Stimulated activated CD4-positive, alpha-beta T cell treated with anti-CD3 and anti-CD28 coated beads, Interleukin-15, amount 100 ng/mL, for 1 hour (primary cell): Measurements from ENCODE around the gene CHCHD6.

Experiments used
- DNase-seq, 2 donors: peaks; one replicate each; pipeline ENCODE4 v3.0.0-alpha.2; 2020; ENCODE audit warnings: low read depth in 1 of 2, low spot score in 1 of 2

The CHCHD6 gene

GRCh38 chr3:126891141-126891540 lies 187.1 kb downstream of the CHCHD6 start:
- no peak for DNase-seq

DNA sequence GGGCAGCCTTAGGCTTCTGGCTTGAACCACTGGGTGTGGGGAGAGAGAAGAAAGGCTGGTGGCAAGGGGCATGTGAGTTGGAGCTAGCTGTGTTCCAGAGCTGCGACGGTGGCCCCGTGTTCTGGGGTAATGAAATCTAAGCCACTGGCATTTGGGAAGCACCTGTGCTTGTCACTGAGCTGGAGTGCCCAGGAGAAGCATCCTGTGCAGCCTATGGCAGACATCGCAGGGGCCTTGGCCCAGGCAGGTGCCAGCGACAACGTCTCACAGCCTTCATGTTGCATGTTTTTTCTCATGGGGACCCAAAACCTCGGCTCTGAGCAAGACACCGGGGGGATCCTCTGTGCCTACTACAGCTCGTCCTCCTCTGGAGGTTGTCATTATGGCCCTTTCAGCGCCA lies 187.8 kb downstream of the CHCHD6 start:
- DNase-seq, result no peak

- DNase-seq, result no peak
Observed at GRCh38 chr3:126893651-126894050, 189.6 kb downstream of the CHCHD6 start.

GRCh38 chr3:126894475-126894874 lies 190.4 kb downstream of the CHCHD6 start:
- no peak for DNase-seq

GRCh38 chr3:126895178-126896066 lies 191.4 kb downstream of the CHCHD6 start:
- no peak for DNase-seq

DNA sequence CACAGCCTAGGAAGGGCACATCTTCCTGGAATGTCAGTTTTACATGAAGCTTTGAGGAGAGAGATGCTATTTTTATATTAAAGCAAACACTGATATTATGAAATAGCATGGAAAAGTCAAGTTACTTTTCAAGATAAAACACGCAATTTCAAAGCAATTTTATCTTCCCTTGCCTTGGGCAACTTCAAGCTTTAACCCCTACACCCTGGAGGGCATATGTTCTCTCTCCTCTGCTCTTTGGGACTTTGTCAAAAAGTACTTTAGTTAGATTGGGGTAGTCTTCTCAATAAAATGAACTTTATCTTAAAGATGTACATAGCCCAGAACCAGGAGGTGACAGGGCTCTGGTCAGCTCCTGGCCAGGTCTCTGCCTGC lies 192.0 kb downstream of the CHCHD6 start:
- DNase-seq, result no peak

GRCh38 chr3:126896968-126897367 lies 192.9 kb downstream of the CHCHD6 start:
- DNase-seq, result no peak

GRCh38 chr3:126897943-126898342 lies 193.9 kb downstream of the CHCHD6 start:
- DNase-seq, result no peak

- no peak for DNase-seq
Observed at GRCh38 chr3:126900859-126901540, 197.0 kb downstream of the CHCHD6 start.

GRCh38 chr3:126901631-126902030 lies 197.6 kb downstream of the CHCHD6 start:
- no peak for DNase-seq

DNA sequence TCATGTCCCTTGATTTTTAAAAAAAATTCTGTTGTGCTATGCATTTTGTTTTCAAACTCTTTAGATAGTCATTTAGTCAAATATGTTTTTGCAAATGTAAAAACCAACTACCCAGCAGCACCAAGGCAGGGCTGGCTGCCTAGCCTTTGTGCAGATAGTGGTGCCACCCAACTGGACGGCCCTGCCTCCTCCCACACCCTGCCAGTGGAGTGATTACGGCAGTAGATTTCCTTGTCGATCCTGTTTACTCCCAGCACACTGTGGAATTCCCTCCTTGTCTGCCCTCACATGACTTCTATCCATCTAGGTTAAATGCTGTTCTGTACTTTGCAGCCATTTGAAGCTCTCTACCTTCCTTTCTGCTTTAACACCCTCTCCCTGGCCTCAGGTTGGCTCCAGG lies 199.5 kb downstream of the CHCHD6 start:
- no peak for DNase-seq

GRCh38 chr3:126907557-126907956 lies 203.5 kb downstream of the CHCHD6 start:
- no peak for DNase-seq

GRCh38 chr3:126908752-126909275 lies 204.8 kb downstream of the CHCHD6 start:
- DNase-seq, result no peak

- no peak for DNase-seq
Observed at GRCh38 chr3:126910231-126910630, 206.2 kb downstream of the CHCHD6 start.

DNA sequence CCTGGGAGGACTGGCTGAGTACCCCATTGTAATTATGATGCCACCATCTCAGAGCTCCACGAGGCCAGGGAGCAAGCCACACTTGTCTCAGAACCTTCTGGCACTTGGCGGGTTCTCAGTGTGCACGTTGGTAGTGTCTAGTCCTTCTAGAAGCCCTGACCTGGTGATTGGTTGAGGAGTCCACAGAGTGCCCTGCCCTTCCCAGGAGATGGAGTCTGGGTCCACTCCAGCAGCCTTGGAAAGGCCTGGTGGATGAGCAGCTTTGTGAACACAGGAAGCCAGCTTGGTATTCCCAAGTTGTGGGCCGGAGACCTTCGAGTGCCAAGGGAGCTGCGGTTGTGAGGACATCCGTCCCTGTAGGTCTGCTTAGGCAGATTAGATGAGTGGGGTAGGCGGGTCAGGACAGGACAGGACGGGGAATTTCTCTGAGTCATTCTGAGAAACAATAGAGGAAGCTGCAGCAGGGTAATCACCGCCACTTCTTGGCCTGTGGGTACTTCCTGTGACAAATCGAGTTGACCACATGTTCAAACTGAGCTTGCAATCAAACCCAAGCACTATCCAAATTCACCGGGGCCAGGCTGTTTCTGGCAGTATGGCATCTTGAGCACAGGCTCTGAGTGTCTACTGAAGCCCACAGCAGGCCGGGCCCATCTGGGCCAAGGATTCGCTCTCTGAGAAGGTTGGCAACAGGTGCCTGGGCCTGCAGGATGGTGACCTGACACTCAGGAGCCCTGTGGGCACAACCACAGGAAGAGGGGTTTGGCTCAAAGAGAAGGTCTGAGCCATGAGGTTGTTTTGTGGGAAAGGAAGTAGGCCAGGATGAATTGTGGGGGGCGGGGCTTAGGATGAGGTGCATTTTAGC lies 207.4 kb downstream of the CHCHD6 start:
- DNase-seq, result peak; percentile 15 to 23

GRCh38 chr3:126912027-126912422 lies 208.0 kb downstream of the CHCHD6 start:
- no peak for DNase-seq

DNA sequence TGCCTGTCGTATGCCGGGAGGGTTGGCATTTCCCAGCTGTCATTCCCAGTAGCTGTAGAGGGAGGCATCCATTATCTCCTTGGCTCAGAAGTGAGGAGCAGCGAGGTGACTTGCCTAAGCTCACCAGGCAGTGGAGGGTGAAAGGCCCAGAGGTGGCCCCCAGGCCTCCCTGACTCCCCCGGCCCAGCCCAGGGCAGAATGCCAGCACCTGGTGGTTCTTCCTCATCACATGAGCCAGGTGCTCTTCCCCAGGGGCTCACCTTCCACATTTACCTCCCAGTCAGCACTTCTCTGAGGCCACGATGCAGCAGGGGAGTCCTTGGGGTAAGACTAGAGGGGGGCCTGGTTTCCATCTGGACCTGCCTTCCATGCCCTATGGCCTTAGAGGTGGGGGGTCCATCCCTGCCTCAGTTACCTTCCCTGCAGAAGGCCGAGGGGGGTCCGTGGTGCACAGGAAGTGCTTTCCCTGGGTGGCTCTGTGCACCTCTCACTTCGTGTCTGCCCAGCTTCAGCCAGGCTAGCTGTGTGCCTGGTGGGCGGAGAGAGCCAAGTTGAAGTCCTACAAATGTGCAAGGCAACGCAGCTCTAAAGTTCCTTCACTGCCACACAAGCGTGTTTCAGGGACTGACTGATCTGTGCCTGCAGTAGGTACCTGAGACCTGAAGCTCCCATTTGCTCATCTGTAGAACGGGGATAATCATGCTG lies 208.6 kb downstream of the CHCHD6 start:
- no peak for DNase-seq

DNA sequence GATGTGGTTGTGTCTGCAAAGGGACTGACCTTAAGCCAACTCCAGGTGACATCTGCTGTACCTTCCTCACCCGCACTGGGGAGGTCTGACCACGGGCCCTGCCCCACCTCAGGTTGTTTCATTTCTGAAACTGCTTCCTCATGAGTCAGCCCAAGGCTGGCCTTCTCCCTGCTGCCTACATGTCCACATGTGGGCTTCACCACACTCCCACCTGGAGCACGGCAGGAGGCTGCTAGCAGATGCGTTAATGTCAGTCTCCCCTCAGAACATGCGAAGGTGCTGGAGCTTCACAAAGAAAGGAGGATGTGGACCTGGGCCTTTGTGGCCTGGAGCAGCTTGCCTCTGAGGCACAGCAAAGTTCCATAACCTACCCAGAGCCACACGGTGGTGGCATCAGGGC lies 209.5 kb downstream of the CHCHD6 start:
- DNase-seq, result no peak

DNA sequence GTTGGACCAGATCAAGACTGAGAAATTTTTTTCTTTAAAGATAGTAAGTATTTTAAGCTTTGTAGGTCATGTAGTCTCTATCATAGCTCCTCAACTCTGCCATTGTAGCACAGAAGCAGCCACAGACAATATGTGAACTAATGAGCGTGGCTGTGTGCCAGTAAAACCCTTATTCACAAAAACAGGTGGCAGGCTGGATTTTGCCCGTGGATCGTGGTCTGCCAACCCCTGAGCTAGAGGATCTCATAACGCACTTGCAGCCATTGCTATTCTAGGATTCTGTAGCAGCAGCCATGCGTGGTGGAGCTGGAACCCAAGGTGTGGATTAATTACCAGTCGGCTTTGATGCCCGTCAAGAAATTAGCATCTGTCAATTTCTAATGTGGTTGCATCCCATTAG lies 210.2 kb downstream of the CHCHD6 start:
- DNase-seq, result no peak

GRCh38 chr3:126915015-126915414 lies 211.0 kb downstream of the CHCHD6 start:
- no peak for DNase-seq

GRCh38 chr3:126916546-126916945 lies 212.5 kb downstream of the CHCHD6 start:
- no peak for DNase-seq
